Stomach (tissue), 4 donors: ENCODE data around the gene ATP8A1.

Experiments
- CTCF ChIP-seq, 7 experiments: fragments of 450-650 bp in 4 of 7; fragments of 200-600 bp in 3 of 7; sonication (generic) in 3 of 7; IDR thresholded peaks; one replicate each; pipeline ENCODE4 v1.5.1; 2016 to 2019; ENCODE audit warnings: antibody characterized with exemption in 7 of 7, control low read depth in 2 of 7, mild to moderate bottlenecking in 1 of 7
- EP300 ChIP-seq: sonication (generic); formaldehyde crosslinking; IDR thresholded peaks from one replicate; pipeline ENCODE4 v1.6.1; 2017; ENCODE audit warnings: antibody characterized with exemption
- POLR2A ChIP-seq, 4 donors: fragments of 450-650 bp; IDR thresholded peaks; one replicate each; pipeline ENCODE4 v1.6.1; 2016; ENCODE audit warnings: antibody characterized with exemption in 4 of 4, control low read depth in 2 of 4, mild to moderate bottlenecking in 1 of 4, moderate library complexity in 1 of 4
- POLR2AphosphoS5 ChIP-seq, 3 donors: sonication (generic); formaldehyde crosslinking; IDR thresholded peaks; one replicate each; pipeline ENCODE4 v1.6.1; 2016; ENCODE audit warnings: antibody characterized with exemption in 3 of 3

- TF ChIP-seq CTCF (IDR thresholded peaks at IDR 0.05) (no peak), POLR2A (IDR thresholded peaks at IDR 0.05) (no peak), POLR2AphosphoS5 (IDR thresholded peaks at IDR 0.05) (no peak), EP300 (no peak)
Observed at GRCh38 chr4:42555828-42556227, 101.1 kb downstream of the ATP8A1 start.
